HUES6 (cell line): ENCODE data around the gene OSBPL9.

Source experiments
- H3K27ac ChIP-seq: 2 replicates; pipeline ENCODE4 v1.7.0; 2013; ENCODE audit warnings: low read depth, mild to moderate bottlenecking, low read length, inconsistent platforms
- H3K27me3 ChIP-seq: 2 replicates; pipeline ENCODE4 v1.6.1; 2013; ENCODE audit warnings: low read length; ENCODE audit not compliant: control insufficient read depth, insufficient read depth
- H3K36me3 ChIP-seq: 2 replicates; pipeline ENCODE4 v1.6.1; 2013; ENCODE audit warnings: low read length; ENCODE audit not compliant: control insufficient read depth, insufficient read depth
- H3K4me1 ChIP-seq: 2 replicates; pipeline ENCODE4 v1.6.1; 2013; ENCODE audit warnings: low read length; ENCODE audit not compliant: control insufficient read depth, insufficient read depth
- H3K4me3 ChIP-seq: 2 replicates; pipeline ENCODE4 v1.5.1; 2013; ENCODE audit warnings: low read depth, low read length
- H3K9ac ChIP-seq: one replicate; pipeline ENCODE4 v1.6.1; 2013; ENCODE audit warnings: mild to moderate bottlenecking, low read length
- H3K9me3 ChIP-seq: 2 replicates; pipeline ENCODE4 v1.6.1; 2013; ENCODE audit warnings: low read depth, low read length; ENCODE audit not compliant: control insufficient read depth, insufficient read depth

Gene OSBPL9

GRCh38 chr1:51623450-51623849 is 6.6 kb downstream of the OSBPL9 start:
- Histone ChIP-seq H3K9me3 (no peaks in the 10 kb centered on the region), H3K9ac (no peak overlapping the region), H3K36me3 (no peaks in the 10 kb centered on the region), H3K27ac (no peak overlapping the region), H3K27me3 (no peaks in the 10 kb centered on the region), H3K4me3 (no peak overlapping the region), H3K4me1 (peaks cover 34% of the 10 kb centered on the region)

GRCh38 chr1:51624855-51625254 is 8.0 kb downstream of the OSBPL9 start:
- Histone ChIP-seq H3K9me3 (no peaks in the 10 kb centered on the region), H3K4me3 (no peak overlapping the region), H3K27ac (no peak overlapping the region), H3K4me1 (peaks cover 34% of the 10 kb centered on the region), H3K36me3 (no peaks in the 10 kb centered on the region), H3K9ac (no peak overlapping the region), H3K27me3 (no peaks in the 10 kb centered on the region)

DNA sequence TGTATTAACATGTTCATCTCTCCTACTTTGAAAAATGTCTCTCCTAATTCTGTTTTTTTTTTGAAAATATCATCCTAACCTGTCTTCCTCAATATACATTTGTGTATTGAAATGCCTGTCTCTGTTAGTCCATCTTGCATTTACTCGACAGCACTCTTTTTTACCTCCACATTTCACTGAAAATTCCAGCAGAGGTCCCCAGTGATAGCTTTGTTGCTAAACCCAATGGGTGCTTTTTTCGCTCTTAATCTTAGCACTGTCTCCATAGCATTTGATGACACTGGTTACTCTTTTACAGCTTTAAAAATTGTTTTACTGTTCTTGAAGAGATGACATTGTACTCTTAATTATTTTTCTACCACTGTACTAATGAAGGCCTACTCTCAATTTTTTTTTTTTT is 10.8 kb downstream of the OSBPL9 start:
- Histone ChIP-seq H3K27ac (no peak overlapping the region), H3K27me3 (no peaks in the 10 kb centered on the region), H3K4me3 (no peak overlapping the region), H3K36me3 (no peaks in the 10 kb centered on the region), H3K9me3 (no peaks in the 10 kb centered on the region), H3K4me1 (peaks cover 8% of the 10 kb centered on the region), H3K9ac (no peak overlapping the region)

GRCh38 chr1:51628715-51629590 is 12.1 kb downstream of the OSBPL9 start:
- H3K4me3 ChIP-seq: no peak overlapping the region
- no peaks in the 10 kb centered on the region for H3K27me3 ChIP-seq
- no peaks in the 10 kb centered on the region for H3K9me3 ChIP-seq
- no peak overlapping the region for H3K27ac ChIP-seq
- H3K9ac ChIP-seq: no peak overlapping the region
- H3K36me3 ChIP-seq: no peaks in the 10 kb centered on the region
- 0 out of 2 replicates have a peak, but pooled peaks cover 2% of the 10 kb centered on the region for H3K4me1 ChIP-seq

GRCh38 chr1:51629918-51630317 is 13.0 kb downstream of the OSBPL9 start:
- Histone ChIP-seq H3K36me3 (no peaks in the 10 kb centered on the region), H3K9ac (no peak overlapping the region), H3K27ac (no peak overlapping the region), H3K4me3 (no peak overlapping the region), H3K27me3 (no peaks in the 10 kb centered on the region), H3K4me1 (0 out of 2 replicates have a peak, but pooled peaks cover 2% of the 10 kb centered on the region), H3K9me3 (no peaks in the 10 kb centered on the region)

DNA sequence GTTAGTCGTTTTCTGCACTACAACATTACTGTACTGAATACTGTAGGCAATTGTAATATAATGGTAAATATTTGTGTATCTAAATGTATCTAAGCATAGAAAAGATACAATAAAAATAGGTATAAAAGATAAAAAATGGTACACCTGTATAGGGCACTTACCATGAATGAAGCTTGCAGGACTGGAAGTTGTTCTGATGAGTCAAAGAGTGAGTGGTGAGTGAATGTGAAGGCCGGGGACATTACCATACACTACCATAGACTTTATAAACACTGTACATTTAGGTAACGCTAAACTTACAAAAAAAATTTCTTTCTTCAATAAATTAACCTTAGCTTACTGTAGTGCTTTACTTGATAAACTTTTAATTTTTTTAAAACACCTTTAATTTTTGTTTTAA is 13.5 kb downstream of the OSBPL9 start:
- Histone ChIP-seq H3K9ac (no peak overlapping the region), H3K4me1 (0 out of 2 replicates have a peak, but pooled peaks cover 2% of the 10 kb centered on the region), H3K27me3 (no peaks in the 10 kb centered on the region), H3K27ac (no peak overlapping the region), H3K4me3 (no peak overlapping the region), H3K36me3 (no peaks in the 10 kb centered on the region), H3K9me3 (no peaks in the 10 kb centered on the region)

DNA sequence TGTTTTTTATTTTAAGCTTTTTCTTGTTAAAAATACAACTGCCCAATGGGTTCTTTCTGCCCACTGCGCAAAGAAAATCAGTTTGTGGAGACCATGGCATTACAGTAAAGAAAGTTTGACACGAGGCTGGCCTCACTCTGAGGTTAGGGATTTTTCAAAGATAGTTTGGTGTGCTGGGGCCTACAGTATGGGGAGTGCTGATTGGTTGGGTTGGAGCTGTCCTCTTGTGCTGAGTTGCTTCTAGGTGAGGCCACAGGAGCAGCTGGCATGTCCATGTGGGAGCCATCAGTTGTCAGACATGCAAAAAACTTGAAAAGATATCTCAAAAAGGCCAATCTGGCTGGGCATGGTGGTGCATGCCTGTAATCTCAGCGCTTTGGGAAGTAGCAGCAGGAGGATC is 14.0 kb downstream of the OSBPL9 start:
- H3K4me3 ChIP-seq: no peak overlapping the region
- 0 out of 2 replicates have a peak, but pooled peaks cover 2% of the 10 kb centered on the region for H3K4me1 ChIP-seq
- no peaks in the 10 kb centered on the region for H3K9me3 ChIP-seq
- H3K27me3 ChIP-seq: no peaks in the 10 kb centered on the region
- no peaks in the 10 kb centered on the region for H3K36me3 ChIP-seq
- no peak overlapping the region for H3K9ac ChIP-seq
- no peak overlapping the region for H3K27ac ChIP-seq

- Histone ChIP-seq H3K9me3 (no peaks in the 10 kb centered on the region), H3K36me3 (no peaks in the 10 kb centered on the region)
Measured at GRCh38 chr1:51631747-51632146, 14.9 kb downstream of the OSBPL9 start.

DNA sequence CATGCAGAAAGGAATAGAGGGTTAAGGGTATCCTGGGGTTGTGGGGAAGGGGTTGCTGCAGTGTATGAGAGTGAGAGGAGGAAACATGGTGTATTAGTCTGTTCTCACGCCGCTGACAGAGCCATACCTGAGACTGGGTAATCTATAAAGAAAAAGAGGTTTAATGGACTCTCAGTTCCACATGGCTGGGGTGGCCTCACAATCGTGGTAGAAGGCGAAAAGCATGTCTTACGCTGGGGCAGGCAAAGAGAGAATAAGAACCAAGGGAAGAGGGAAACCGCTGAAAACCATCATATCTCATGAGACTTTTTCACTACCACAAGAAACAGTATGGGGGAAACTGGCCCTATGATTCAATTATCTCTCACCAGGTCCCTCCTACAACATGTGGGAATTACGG is 17.7 kb downstream of the OSBPL9 start:
- no peaks in the 10 kb centered on the region for H3K36me3 ChIP-seq
- no peaks in the 10 kb centered on the region for H3K9me3 ChIP-seq
- H3K27ac ChIP-seq: no peak overlapping the region
- H3K4me3 ChIP-seq: no peak overlapping the region
- no peak overlapping the region for H3K9ac ChIP-seq
- no peaks in the 10 kb centered on the region for H3K27me3 ChIP-seq
- no peaks in the 10 kb centered on the region for H3K4me1 ChIP-seq

More at GRCh38 chr1:51631747-51632146, 14.9 kb downstream of the OSBPL9 start:
- H3K27ac ChIP-seq: no peak overlapping the region
- no peak overlapping the region for H3K4me3 ChIP-seq
- H3K4me1 ChIP-seq: 0 out of 2 replicates have a peak, but pooled peaks cover 2% of the 10 kb centered on the region
- H3K9ac ChIP-seq: no peak overlapping the region
- H3K27me3 ChIP-seq: no peaks in the 10 kb centered on the region

- no peaks in the 10 kb centered on the region for H3K27me3 ChIP-seq
- no peaks in the 10 kb centered on the region for H3K4me1 ChIP-seq
- H3K9me3 ChIP-seq: no peaks in the 10 kb centered on the region
- no peak overlapping the region for H3K27ac ChIP-seq
- no peak overlapping the region for H3K9ac ChIP-seq
- H3K4me3 ChIP-seq: no peak overlapping the region
- no peaks in the 10 kb centered on the region for H3K36me3 ChIP-seq
Measured at GRCh38 chr1:51635615-51636014, 18.7 kb downstream of the OSBPL9 start.

GRCh38 chr1:51636191-51636590 is 19.3 kb downstream of the OSBPL9 start:
- no peaks in the 10 kb centered on the region for H3K9me3 ChIP-seq
- no peaks in the 10 kb centered on the region for H3K4me1 ChIP-seq
- no peaks in the 10 kb centered on the region for H3K27me3 ChIP-seq
- H3K27ac ChIP-seq: no peak overlapping the region
- no peaks in the 10 kb centered on the region for H3K36me3 ChIP-seq
- H3K4me3 ChIP-seq: no peak overlapping the region
- H3K9ac ChIP-seq: no peak overlapping the region
